ENCODE results near the gene GMDS.

The GMDS gene

DNA sequence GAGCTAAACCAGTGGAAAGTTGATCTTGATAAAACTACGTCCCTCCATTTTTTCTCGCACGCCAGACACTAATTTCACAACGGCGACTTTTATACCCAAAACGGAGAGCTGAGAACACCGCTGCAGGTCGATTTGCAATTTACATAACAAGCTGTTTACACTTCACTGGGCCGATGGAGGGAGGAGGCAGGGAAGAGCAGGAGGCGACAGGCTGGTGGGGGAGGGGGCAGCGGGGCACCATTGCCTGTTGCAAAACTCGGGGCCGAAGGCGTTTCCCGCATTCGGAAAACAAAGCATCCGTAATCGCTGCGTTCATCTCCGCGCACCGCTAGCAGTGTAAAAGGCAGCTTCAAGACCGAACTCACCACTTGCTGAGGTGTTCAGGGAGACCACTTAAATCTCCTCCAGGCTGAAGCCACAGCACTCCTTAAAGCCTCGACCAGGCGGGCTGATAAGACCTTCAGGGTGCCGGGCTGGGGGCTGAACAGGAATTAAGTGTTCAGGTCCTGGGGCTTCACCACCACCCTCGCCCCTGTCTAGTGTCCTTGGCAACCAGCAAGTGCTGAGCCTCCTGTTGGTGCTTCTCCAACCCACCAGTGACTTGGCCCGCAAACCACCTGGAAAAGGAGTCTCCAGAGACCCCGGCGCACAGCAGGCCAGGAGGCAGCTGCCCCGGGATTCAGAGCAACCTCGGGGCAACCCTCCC, 637.7 kb downstream of the GMDS start:
- H3K79me2 ChIP-seq = no peaks in the 10 kb centered on the region
- peak overlapping the region; percentile 12 for H3K4me2 ChIP-seq (ENCODE audit: low read length)
- no peak for TF ChIP-seq CTCF (IDR thresholded peaks at IDR 0.05)
- no peaks in the 10 kb centered on the region for H3K9me3 ChIP-seq (ENCODE audit: control insufficient read depth, low read length)
- H3K27ac ChIP-seq = no peak overlapping the region
- no peaks in the 10 kb centered on the region for H3K36me3 ChIP-seq (ENCODE audit: control insufficient read depth, insufficient read depth, low read length)
- no peak overlapping the region for H3K4me3 ChIP-seq (ENCODE audit: low read depth, low read length)
- no peaks in the 10 kb centered on the region for H3K4me1 ChIP-seq
- no peak overlapping the region for H2AFZ ChIP-seq
- peaks cover 23% of the 10 kb centered on the region for H3K27me3 ChIP-seq (ENCODE audit: control insufficient read depth, insufficient read depth, low read length)
- no peak overlapping the region for H3K9ac ChIP-seq

GRCh38 chr6:1606780-1607515, 638.5 kb downstream of the GMDS start:
- Histone ChIP-seq H3K4me2 (ENCODE audit: low read length) (peak overlapping the region; percentile 12), H3K27ac (no peak overlapping the region), H3K4me1 (no peaks in the 10 kb centered on the region), H3K9ac (no peak overlapping the region), H3K27me3 (ENCODE audit: control insufficient read depth, insufficient read depth, low read length) (peaks cover 23% of the 10 kb centered on the region), H3K36me3 (ENCODE audit: control insufficient read depth, insufficient read depth, low read length) (no peaks in the 10 kb centered on the region), H2AFZ (no peak overlapping the region), H3K79me2 (no peaks in the 10 kb centered on the region), H3K4me3 (ENCODE audit: low read depth, low read length) (no peak overlapping the region), H3K9me3 (ENCODE audit: control insufficient read depth, low read length) (no peaks in the 10 kb centered on the region)
- no peak for TF ChIP-seq CTCF (IDR thresholded peaks at IDR 0.05)

GRCh38 chr6:1605893-1606779, 639.3 kb downstream of the GMDS start:
- Histone ChIP-seq H3K4me3 (ENCODE audit: low read depth, low read length) (no peak overlapping the region), H2AFZ (no peak overlapping the region), H3K27me3 (ENCODE audit: control insufficient read depth, insufficient read depth, low read length) (peaks cover 23% of the 10 kb centered on the region), H3K9me3 (ENCODE audit: control insufficient read depth, low read length) (no peaks in the 10 kb centered on the region), H3K36me3 (ENCODE audit: control insufficient read depth, insufficient read depth, low read length) (no peaks in the 10 kb centered on the region), H3K4me1 (no peaks in the 10 kb centered on the region), H3K4me2 (ENCODE audit: low read length) (no peak overlapping the region), H3K27ac (no peak overlapping the region), H3K79me2 (no peaks in the 10 kb centered on the region), H3K9ac (no peak overlapping the region)
- TF ChIP-seq CTCF (IDR thresholded peaks at IDR 0.05) = no peak

- peaks cover 23% of the 10 kb centered on the region for H3K27me3 ChIP-seq (ENCODE audit: control insufficient read depth, insufficient read depth, low read length)
- no peak overlapping the region for H3K27ac ChIP-seq
- H3K9ac ChIP-seq = no peak overlapping the region
- H3K4me3 ChIP-seq (ENCODE audit: low read depth, low read length) = no peak overlapping the region
- no peaks in the 10 kb centered on the region for H3K79me2 ChIP-seq
- peak overlapping the region; percentile 62 for H2AFZ ChIP-seq
- H3K36me3 ChIP-seq (ENCODE audit: control insufficient read depth, insufficient read depth, low read length) = no peaks in the 10 kb centered on the region
- no peak for TF ChIP-seq CTCF (IDR thresholded peaks at IDR 0.05)
- H3K4me1 ChIP-seq = no peaks in the 10 kb centered on the region
- no peak overlapping the region for H3K4me2 ChIP-seq (ENCODE audit: low read length)
- no peaks in the 10 kb centered on the region for H3K9me3 ChIP-seq (ENCODE audit: control insufficient read depth, low read length)
Observed at GRCh38 chr6:1605004-1605892, 640.2 kb downstream of the GMDS start.
